GM23338 (cell line): ENCODE measurements around the gene SMC5.

ENCODE experiments used
- CTCF ChIP-seq, 2 experiments: fragments of 200-600 bp in 1 of 2; sonication (generic) in 1 of 2; conservative IDR thresholded peaks; 2 replicates each; pipeline versions ENCODE4 v1.5.1 to v1.6.1; 2016 to 2017; ENCODE audit warnings: antibody characterized with exemption in 2 of 2, low read depth in 2 of 2, mild to moderate bottlenecking in 2 of 2, moderate library complexity in 1 of 2
- EZH2 ChIP-seq: fragments of 200-600 bp; sonication (generic); IDR thresholded peaks from one replicate; pipeline ENCODE4 v1.8.0; 2017; ENCODE audit warnings: antibody characterized with exemption, mild to moderate bottlenecking, low read depth; ENCODE audit not compliant: unreplicated experiment
- NANOG ChIP-seq: IDR thresholded peaks from 2 replicates; pipeline ENCODE4 v1.6.1; 2016; ENCODE audit warnings: antibody characterized with exemption, borderline replicate concordance

GRCh38 chr9:70292253-70292652, 33.5 kb downstream of the SMC5 start:
- TF ChIP-seq CTCF (conservative IDR thresholded peaks at IDR 0.05; ENCODE audit: low read depth in 2 of 2), result no peak
- no peak for TF ChIP-seq NANOG
- no peak for TF ChIP-seq EZH2
